ENCODE measurements around the gene PDZRN4. TPM values are rescaled to one million over a fixed set of nuclear protein-coding genes. Genes with fewer than 3 reads are reported as not detected.
"Not testable (repeated sequence)": the region's sequence is repeated elsewhere in the genome, so short reads cannot be mapped to it uniquely, and the experiment has no call there.

PDZRN4 gene
- total RNA-seq, 4 donors from 2014 or later: 22.8 to 197 (median 176) TPM

- Histone ChIP-seq H3K27ac (no peak overlapping the region), H3K9me3 (no peaks in the 10 kb centered on the region), H3K36me3 (no peaks in the 10 kb centered on the region), H3K4me3 (no peak overlapping the region), H3K4me1 (no peaks in the 10 kb centered on the region), H3K27me3 (no peaks in the 10 kb centered on the region)
- DNase-seq (ENCODE audit: low spot score in 2 of 2): no peak
- TF ChIP-seq CTCF (IDR thresholded peaks at IDR 0.05): no peak
- TF ChIP-seq POLR2A (IDR thresholded peaks at IDR 0.05): no peak
- no peak for TF ChIP-seq EP300 (IDR thresholded peaks at IDR 0.05)
- 53 to 61% methylated on average over 5 of the region's 5 CpGs for WGBS, 2 donors
These were observed 25.7 kb upstream of the PDZRN4 start for GRCh38 chr12:41162461-41162860.

DNA sequence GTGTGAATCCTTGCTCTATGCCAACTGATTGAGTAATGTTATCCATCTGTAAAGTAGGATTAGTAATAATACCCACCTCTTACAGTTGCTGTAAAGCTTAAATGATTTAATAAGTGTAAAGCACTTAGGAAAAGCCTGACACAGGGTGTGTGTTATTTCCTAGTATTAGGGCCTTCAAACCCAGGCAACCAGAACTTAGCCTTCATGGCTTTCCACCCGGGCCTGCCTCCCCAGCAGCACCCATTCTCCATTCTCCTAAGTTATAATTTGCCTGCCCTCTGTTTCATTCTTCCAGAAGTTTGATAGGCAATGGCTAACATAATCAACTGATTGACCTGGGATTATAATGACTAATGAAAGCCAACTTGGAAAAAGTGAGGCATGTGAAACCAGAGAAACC, 20.4 kb upstream of the PDZRN4 start:
- WGBS, 2 donors: 81 to 100% methylated on average over 1 of the region's 1 CpG
- H3K36me3 ChIP-seq: no peaks in the 10 kb centered on the region
- no peak for DNase-seq (ENCODE audit: low spot score in 2 of 2)
- no peak overlapping the region for H3K27ac ChIP-seq
- no peaks in the 10 kb centered on the region for H3K27me3 ChIP-seq
- no peaks in the 10 kb centered on the region for H3K4me1 ChIP-seq
- no peak overlapping the region for H3K4me3 ChIP-seq
- H3K9me3 ChIP-seq: peaks cover 0 to 3% (median 0%) of the 10 kb centered on the region in 4 donors
- TF ChIP-seq EP300 (IDR thresholded peaks at IDR 0.05) (no peak), CTCF (IDR thresholded peaks at IDR 0.05) (no peak), POLR2A (IDR thresholded peaks at IDR 0.05) (no peak)

DNA sequence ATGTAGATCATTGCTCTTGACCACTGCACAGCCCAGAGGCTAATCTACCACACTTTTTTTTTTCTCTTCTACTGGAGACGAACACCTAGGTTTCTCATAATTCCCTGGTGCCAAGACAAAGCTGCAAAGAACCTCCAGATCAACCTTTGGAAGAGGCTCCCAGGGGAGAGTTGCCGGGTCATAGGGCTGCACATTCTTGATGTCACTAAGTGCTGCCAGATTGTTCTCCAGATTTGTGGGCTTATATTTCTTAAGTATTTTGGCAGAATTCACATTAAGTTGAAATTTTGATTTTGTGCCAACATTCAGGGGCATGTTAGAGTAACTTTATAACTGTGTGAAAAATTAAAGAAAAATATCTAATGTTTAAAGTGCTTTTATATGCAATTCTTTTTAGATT, 13.5 kb upstream of the PDZRN4 start:
- no peak overlapping the region for H3K4me3 ChIP-seq
- peak in 1 of 2 donors; percentile 46 for DNase-seq (ENCODE audit: low spot score in 2 of 2)
- no peak overlapping the region for H3K27ac ChIP-seq
- TF ChIP-seq POLR2A (IDR thresholded peaks at IDR 0.05): no peak
- TF ChIP-seq CTCF (IDR thresholded peaks at IDR 0.05): no peak
- 40 to 46% methylated on average over 2 of the region's 2 CpGs for WGBS, 2 donors
- peaks cover 0 to 5% (median 0%) of the 10 kb centered on the region in 4 donors for H3K4me1 ChIP-seq
- no peaks in the 10 kb centered on the region for H3K36me3 ChIP-seq
- H3K9me3 ChIP-seq: peaks cover 0 to 3% (median 0%) of the 10 kb centered on the region in 4 donors
- H3K27me3 ChIP-seq: no peaks in the 10 kb centered on the region

DNA sequence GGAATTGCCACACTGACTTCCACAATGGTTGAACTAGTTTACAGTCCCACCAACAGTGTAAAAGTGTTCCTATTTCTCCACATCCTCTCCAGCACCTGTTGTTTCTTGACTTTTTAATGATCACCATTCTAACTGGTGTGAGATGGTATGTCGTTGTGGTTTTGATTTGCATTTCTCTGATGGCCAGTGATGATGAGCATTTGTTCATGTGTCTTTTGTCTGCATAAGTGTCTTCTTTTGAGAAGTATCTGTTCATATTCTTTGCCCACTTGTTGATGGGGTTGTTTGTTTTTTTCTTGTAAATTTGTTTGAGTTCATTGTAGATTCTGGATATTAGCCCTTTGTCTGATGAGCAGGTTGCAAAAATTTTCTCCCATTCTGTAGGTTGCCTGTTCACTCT, 8.6 kb upstream of the PDZRN4 start:
- not testable (repeated sequence) for H3K4me3 ChIP-seq; H3K27ac ChIP-seq; H3K4me1 ChIP-seq; DNase-seq (ENCODE audit: low spot score in 2 of 2); H3K9me3 ChIP-seq; H3K27me3 ChIP-seq; H3K36me3 ChIP-seq
- 100% methylated on average over 1 of the region's 1 CpG for WGBS, 2 donors

DNA sequence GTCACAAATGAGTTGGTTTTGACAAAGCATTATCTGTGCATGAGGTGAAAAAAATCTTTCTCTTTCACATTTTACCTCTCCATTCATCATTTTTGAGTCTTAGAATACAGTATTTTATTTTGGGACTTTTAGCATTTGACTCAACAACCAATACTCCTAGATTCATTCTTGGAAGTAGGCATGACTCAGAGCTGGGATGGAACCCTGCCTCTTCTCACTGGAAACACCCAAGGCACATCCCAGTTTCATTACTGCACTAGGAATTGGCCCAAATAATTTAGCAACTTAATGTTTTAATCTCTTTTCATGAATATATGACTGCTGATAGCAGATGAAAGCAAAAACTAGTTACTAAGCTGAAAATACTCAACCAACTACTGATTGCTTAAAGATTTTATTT, 3.3 kb upstream of the PDZRN4 start:
- Histone ChIP-seq H3K36me3 (no peaks in the 10 kb centered on the region), H3K9me3 (no peaks in the 10 kb centered on the region), H3K27ac (peak overlapping the region in 1 of 4 donors; percentile 95), H3K27me3 (peaks cover 0 to 17% of the 10 kb centered on the region in 2 donors), H3K4me1 (peaks cover 0 to 34% (median 2%) of the 10 kb centered on the region in 4 donors), H3K4me3 (no peak overlapping the region)
- TF ChIP-seq POLR2A (IDR thresholded peaks at IDR 0.05) (no peak), EP300 (IDR thresholded peaks at IDR 0.05) (no peak), CTCF (IDR thresholded peaks at IDR 0.05) (no peak)
- no peak for DNase-seq (ENCODE audit: low spot score in 2 of 2)

- 47 to 51% methylated on average over 3 of the region's 3 CpGs for WGBS, 2 donors
- H3K4me1 ChIP-seq: peaks cover 0 to 38% (median 2%) of the 10 kb centered on the region in 4 donors
- H3K4me3 ChIP-seq: no peak overlapping the region
- H3K36me3 ChIP-seq: no peaks in the 10 kb centered on the region
- TF ChIP-seq POLR2A (IDR thresholded peaks at IDR 0.05) (no peak), EP300 (IDR thresholded peaks at IDR 0.05) (peak in 1 of 2 donors; percentile 28), CTCF (IDR thresholded peaks at IDR 0.05) (no peak)
- H3K27ac ChIP-seq: peak overlapping the region in 2 of 4 donors; percentile 12 to 95
- DNase-seq (ENCODE audit: low spot score in 2 of 2): no peak
- H3K27me3 ChIP-seq: peaks cover 0 to 20% of the 10 kb centered on the region in 2 donors
- H3K9me3 ChIP-seq: no peaks in the 10 kb centered on the region
These were observed 2.1 kb upstream of the PDZRN4 start for GRCh38 chr12:41186026-41186425.

Data from tibial nerve (tissue), 4 donors.